Activated CD4-positive, alpha-beta T cell treated with anti-CD3 and anti-CD28 coated beads, Interleukin-10, Interleukin-2, amounts not matched to agents 100 ng/mL and 50 ng/mL, durations not matched to agents 16 hours and 8 hours (primary cell): ENCODE data around the gene MRPS2.
"Not testable (repeated sequence)": the region's sequence is repeated elsewhere in the genome, so short reads cannot be mapped to it uniquely, and the experiment has no call there.

Experiments used
- DNase-seq: peaks from one replicate; pipeline ENCODE4 v3.0.0-alpha.2; 2020

The MRPS2 gene

GRCh38 chr9:135534826-135535225 is 34.3 kb downstream of the MRPS2 start:
- DNase-seq: not testable (repeated sequence)

GRCh38 chr9:135535631-135536030 is 35.1 kb downstream of the MRPS2 start:
- DNase-seq: not testable (repeated sequence)

- peak; percentile 40 for DNase-seq
Observed at GRCh38 chr9:135536216-135536615, 35.7 kb downstream of the MRPS2 start.

DNA sequence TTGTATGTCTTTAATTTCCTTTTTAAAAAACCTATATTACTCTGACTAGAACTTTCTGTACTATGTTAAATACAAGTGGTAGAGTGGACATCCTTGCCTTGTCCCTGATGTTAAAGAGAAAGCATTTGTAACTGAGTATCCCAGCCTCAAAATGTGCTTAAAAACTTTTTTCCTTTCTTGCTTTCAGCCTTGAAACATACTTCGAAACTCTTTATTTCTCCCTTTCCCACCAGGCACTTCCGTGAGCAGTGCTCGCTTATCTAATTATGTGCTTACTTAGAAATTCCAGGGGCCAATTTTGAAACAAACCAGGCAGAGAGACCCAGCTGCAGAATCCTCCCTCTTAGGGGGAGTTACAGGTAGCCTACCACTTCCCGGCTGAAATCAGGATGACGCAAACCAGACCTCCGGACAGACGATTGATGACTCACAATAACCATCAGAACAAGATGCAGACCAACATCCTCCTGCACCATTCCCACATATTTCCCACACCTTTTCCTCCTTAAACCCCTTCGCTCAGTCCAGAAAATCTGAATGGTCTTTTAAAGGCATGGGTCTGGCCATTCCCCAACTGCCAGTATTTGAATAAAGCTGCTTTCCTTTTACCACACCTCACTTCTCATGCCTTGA is 42.9 kb downstream of the MRPS2 start:
- DNase-seq: not testable (repeated sequence)

DNA sequence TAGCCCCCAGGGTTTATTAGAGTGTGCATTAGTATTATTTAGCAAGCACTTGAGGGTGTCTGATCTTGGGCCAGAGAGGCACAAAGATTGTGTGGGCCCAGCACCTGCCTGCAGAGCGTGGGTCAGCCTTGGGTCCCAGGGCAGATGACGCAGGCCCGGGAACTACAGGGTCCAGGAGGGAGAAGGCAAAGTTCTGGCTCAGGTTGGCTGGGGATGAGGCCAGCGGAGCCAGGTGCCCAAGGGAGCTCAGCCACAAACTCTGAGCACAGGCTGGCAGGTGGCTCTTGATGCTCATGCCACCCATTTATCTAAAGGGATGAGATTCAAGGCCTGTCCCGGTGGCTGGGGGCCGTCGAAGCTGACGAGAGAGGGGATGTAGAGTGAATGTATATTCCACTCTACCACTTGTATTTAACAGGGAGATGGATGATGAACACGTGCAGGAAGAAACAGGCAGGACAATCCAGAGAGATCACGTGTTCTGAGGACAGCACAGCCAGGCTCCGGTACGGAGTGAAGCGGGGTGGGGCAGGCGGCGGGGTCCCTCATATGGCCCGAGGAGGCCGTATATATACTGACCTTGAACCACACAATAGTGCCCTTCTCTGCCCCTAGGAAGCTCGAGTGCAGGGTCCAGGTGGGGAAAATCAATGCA is 44.6 kb downstream of the MRPS2 start:
- DNase-seq: no peak

DNA sequence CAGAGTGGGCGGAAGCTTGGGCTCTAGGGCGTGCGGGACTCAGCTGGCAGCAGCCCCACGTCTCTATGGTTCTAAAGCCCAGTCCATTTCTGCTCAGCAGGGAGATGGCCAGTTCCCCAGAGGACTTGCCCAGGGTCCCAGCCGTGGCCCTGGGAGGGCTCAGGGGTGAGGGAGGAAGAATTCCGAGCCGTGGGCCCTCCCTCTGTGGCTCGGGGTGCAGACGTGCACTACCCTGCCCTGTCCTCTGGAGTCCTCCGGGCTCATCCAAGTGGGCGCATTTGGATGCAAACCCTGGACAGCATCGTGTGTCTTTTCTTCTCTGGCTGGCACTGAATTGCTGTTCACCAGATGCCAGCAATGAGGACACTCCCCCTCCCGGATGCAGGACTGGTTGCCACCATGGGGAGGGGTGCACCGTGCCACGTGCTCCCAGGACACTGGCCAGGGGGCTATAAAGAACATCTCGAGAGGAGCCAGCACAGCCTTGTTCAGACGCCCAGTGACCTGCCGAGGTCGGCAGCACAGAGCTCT is 45.2 kb downstream of the MRPS2 start, which contains the start of gene OBP2A:
TSS of gene OBP2A (plus strand) at position 481 of the 531 bp plus-strand sequence. CDS start 55 bp downstream, outside the sequence.
- DNase-seq: not testable (repeated sequence)

DNA sequence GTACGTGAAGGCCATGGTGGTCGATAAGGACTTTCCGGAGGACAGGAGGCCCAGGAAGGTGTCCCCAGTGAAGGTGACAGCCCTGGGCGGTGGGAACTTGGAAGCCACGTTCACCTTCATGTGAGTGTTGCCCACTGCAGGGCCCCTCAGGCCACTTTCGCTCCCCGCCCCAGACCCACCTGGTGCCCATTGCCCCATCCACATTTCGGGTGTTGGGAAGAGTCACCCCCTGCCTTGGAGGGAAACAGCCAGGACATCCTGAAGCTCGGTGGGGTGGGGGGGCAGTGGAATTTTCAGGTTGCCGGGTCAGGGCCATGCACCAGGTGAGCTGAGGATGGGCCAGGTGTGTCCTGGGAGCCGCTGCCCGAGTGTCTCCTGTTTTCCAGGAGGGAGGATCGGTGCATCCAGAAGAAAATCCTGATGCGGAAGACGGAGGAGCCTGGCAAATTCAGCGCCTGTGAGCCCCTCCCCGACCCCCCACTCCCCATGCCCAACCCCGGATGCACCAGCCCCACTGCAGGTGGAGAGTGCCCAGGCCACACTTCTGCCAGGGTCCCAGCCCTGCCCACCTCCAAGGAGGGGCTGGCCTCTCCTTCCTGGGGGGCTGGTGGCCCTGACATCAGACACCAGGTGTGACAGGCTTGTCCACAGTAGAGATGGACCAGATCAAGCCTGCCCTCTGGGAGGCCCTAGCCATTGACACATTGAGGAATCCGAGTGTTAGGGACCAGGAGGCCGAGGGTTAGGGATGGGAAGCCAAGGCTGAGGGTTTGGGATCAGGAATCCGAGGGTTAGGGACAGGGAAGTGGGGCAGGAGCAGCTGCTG is 46.5 kb downstream of the MRPS2 start:
- DNase-seq: not testable (repeated sequence)

DNA sequence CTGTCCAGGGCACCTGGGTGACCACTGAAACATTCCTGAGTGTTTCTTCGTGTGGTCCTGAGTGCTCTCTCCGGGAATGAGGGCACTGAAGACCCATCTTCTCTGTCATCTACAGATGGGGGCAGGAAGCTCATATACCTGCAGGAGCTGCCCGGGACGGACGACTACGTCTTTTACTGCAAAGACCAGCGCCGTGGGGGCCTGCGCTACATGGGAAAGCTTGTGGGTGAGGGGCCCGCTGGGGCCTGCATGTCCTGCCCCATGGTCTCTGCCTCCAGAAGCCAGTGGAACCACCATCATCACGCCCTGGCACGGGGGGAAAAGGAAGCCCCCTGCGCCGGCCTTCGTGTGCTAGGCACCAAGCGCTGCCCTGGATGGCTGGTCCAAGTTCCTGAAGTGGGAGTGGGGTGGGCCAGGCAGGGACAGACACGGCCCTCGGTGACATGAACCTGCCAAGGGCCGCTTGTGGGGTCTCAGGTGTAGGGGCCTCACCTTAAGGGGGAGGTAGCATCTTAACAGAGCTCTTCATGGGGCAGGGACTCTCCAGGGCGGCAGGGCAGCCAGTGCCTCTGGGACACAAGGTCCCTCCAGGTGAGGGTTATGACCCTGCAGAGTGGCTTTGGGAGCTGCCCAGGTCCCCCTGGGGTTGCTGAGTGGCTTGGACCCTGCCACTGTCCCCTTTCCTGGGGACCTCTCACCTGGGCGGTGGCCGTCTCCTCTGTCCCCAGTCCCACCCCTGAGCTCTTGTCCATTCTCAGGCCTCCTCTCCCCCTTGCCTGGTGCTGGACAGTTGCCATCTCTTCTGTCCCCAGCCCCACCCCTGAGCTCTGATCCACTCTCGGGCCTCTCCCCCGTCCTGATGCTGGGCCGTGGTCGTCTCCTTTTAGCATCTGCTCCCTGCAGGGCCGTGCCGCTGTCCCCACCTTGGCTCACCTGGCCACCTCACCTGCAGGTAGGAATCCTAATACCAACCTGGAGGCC is 47.6 kb downstream of the MRPS2 start:
- no peak for DNase-seq

DNA sequence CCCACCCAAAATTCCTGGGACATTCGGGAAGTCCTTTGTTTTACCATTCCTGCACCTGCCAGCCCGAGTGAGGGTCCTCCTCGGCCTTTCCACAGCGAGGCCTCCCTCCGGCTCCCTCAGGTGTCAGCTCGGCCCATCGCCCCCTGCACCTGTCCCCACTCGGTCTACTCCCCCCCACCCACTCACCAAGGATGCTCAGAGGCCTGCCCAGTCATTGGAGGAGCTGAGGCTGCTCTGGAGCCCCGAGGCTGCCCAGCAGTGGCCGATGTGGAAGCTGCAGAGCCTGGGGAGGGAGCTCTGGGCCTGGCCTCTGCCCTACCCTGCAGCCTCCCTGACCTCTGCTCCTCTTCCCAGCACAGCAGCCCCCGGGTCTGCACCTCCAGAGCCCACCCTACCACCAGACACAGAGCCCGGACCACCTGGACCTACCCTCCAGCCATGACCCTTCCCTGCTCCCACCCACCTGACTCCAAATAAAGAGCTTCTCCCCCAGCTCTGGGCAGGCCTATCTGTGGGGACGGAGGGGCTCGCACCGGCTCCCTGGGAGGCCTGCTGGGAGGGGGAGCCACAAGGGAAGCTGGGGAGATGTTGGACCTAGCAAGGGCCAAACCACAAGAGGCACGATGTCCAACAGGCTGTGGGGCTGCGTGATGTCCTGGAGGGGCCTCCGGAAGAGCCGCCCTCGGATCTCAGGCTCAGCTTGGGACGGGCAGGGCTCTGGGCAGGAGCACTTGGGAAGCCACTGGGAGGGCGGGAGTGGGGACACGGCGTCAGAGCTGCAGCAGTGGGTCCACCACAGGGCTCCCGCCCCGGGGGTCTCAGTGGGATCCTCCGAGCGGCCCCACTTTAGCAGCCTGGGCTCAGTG is 49.2 kb downstream of the MRPS2 start:
- DNase-seq: not testable (repeated sequence)

DNA sequence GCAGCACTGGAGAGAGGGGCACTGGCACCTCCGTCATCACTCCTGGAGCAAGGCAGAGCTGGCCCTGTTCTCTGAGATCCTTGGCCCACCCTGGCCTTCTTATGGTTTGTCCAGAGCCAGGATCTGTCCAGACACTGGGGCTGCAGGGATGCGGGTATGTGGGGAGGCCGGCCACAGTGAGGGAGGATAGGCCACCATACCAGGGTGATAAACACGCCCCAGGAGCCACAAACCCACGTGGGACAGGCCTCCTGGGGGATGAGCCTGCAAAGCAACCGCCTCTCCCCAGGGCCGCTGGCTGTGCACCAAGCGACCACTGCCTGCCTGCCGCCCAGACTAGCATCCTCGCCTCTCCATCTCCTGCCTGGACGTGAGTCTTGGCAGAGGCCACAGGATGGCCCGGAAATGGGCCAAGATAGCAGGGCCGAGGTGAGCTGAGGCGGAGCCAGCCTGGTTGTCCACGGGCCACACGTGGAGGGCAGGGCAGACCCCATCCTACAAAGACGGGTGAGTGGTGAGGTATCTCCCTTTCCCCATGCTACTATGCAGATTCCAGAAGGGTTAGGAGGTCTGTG is 49.9 kb downstream of the MRPS2 start:
- no peak for DNase-seq

GRCh38 chr9:135551031-135551430 is 50.5 kb downstream of the MRPS2 start:
- no peak for DNase-seq

DNA sequence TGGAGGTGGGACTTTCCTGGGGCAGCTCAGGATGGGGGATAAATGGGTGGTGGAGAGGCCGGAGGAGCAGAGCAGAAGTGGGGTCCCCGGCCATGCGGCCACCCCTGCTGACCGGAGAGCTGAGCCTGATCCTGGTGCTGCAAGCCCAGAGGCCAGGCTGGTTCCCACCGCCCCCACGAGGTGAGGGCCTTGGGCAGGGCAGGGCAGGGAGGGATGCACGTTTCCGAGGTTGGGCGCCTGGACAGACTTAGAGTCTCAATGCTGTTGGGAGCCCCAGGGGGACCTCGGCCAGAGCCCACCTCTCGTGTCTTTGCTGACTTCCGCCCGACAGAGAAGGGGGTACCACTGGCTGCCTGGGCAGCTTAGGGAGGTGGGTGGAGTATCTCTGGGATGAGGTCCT is 51.0 kb downstream of the MRPS2 start:
- DNase-seq: no peak

GRCh38 chr9:135552021-135552697 is 51.7 kb downstream of the MRPS2 start:
- no peak for DNase-seq

- DNase-seq: no peak
Observed at GRCh38 chr9:135552698-135553171, 52.3 kb downstream of the MRPS2 start.
